NB4 (cell line): ENCODE data around the gene FAM83D.

ENCODE experiments used
- CTCF ChIP-seq: IDR thresholded peaks from one replicate; pipeline ENCODE4 v1.5.1; 2012; ENCODE audit warnings: low read depth, low read length
- MYC ChIP-seq: IDR thresholded peaks from 2 replicates; pipeline ENCODE4 v1.6.1; 2011; ENCODE audit warnings: low read depth, low read length
- POLR2A ChIP-seq: IDR thresholded peaks from 2 replicates; pipeline ENCODE4 v1.6.1; 2011; ENCODE audit warnings: mild to moderate bottlenecking; ENCODE audit not compliant: insufficient read length; ENCODE audit errors: extremely low read depth

DNA sequence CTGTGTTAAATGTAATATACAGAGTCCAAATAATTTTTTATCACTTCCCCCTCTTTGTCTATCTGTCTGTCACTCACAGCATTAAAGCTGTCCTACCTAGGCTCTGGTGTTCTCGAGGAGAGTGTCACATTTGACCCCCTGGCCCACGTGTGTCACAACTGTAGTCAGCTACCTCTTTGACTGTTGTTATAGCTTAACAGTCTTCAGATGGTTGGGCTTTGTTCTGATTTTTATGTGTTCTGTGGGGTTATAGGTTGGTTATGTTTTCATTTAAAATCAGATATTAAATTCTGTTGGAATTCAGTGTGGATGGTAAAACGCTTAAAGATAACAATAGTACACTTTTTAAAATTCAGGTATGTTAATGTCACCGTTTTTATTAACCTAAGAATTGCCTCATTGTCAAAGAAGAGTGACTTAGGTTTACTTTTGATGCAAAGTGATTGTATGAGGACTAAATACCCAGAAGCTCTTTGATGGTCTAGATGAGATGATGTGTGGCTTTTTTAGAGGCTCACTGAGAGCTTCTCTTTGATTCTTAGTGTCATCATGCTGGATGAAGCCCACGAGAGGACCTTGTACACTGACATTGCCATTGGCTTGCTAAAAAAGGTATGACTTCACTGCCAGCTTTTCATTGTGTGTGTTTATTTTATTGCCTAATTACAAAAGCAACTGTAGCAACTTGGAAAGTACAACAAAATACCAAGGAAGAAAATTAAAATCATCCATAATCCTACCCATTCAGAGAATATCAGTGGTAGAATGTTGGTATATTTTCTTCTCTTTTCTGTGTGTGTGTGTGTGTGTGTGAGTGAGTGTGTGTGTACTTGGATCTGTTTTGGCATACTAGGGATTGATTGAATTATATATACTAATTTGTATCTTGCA, 65.8 kb downstream of the FAM83D start:
- TF ChIP-seq POLR2A (no peak), CTCF (no peak), MYC (no peak)
